GM19395 (cell line): ENCODE data around the gene MACROD2.
"Not testable (repeated sequence)": the region's sequence is repeated elsewhere in the genome, so short reads cannot be mapped to it uniquely, and the experiment has no call there.

Source experiments
- ATAC-seq: cut with Tn5 transposase; IDR thresholded peaks from one replicate; pipeline ENCODE4 v1.9.1; 2021; ENCODE audit warnings: mild to moderate bottlenecking, moderate library complexity; ENCODE audit not compliant: unreplicated experiment

Gene MACROD2

DNA sequence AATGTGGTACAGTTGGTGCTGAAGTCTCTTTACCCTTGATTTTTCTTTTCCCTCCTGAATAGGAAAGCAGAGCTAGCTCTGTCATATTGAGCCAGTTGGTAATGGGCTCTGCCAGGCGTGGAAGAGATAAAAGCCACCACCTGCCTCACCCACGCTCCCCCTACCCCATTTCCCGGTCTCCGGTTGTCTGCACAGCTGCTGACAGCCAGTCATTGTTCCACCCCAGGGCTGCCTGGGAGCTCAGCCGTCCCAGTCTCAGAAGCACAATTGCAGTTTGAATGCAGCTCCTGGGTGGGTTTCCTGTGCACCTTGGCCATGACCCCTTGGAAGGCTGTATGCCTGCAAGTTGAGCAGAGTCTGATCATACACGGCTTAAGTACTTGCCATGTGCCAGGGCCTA, 1017.2 kb downstream of the MACROD2 start:
- no peak for ATAC-seq

- ATAC-seq, result not testable (repeated sequence)
Observed at GRCh38 chr20:15016875-15017274, 1021.6 kb downstream of the MACROD2 start.

DNA sequence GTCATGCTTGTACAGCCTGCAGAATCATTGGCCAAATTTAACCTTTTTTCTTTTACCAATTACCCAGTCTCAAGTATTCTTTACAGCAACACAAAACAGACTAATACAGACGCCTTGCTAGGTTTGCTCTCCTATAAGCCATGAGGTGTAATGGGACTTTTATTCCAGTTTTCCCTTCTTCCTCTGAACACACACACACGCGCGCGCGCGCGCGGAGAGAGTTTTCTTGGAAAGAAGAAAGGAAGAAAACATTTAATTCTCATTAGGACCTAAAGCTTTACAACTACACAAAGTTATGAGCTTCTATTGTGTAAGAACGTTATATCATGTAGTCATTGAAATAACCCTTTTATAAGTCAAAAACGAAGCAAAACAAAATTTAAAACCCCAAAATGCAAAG, 1023.6 kb downstream of the MACROD2 start:
- no peak for ATAC-seq

GRCh38 chr20:15020845-15021244, 1025.5 kb downstream of the MACROD2 start:
- no peak for ATAC-seq

- ATAC-seq, result no peak
Observed at GRCh38 chr20:15022921-15023320, 1027.6 kb downstream of the MACROD2 start.

DNA sequence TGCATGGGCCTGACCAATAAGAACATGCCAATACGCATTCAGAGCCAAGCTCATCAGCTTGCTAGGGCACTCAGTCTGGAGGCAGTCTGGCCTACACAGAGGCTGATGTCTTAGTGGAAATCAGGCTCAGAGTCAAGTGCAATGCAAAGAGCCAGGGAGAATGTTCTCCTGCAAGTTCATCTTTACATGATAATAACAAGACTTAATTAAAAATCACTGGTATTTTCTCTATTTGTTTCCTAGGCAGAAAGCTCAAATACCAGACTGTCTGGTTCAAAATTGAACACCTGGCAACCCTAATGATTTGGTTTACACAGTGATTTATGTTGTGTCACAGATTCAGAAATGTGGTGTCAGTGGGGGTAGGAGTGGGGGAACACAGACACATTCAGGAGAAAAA, 1031.4 kb downstream of the MACROD2 start:
- no peak for ATAC-seq

- no peak for ATAC-seq
Observed at GRCh38 chr20:15030826-15031225, 1035.5 kb downstream of the MACROD2 start.

DNA sequence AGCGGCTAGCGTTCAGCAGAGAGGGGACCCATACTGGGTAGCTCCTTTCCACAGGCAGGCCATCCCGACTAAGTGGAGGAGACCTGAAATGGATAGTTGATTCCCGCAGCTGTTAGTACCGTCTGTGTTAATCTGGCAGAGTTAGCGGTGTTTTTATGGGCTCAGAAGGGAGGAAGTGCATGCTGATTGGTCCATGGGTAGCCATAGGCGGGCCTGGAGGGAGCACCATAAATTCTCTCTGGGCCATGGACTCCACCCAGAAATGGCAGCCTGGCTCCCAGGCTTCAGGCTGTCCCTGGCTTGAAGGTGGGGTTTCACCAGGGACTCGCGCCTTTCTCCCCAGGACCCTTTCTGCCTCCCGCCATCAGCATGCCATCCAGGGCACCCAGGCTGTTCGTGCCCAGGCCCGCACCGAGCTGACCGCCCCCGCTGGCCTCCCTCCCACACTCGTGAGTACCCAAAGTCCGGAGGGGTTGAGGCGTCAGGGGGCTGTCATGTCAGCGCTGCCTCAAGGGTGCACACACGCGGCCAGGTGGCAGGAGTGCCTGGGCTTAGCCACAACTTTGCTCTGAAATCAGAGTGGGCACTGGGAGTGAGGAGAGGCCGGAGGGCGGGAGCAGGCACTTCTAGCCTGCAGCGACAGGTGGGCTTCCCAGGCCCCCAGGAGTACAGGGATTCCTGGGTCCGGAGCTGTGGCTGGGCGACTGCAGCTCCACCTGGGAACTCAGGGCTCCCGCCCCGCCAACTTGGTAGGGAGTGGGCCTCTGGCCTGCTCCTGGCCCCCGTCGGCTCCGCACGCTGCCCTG, 1036.4 kb downstream of the MACROD2 start:
- ATAC-seq, result no peak

DNA sequence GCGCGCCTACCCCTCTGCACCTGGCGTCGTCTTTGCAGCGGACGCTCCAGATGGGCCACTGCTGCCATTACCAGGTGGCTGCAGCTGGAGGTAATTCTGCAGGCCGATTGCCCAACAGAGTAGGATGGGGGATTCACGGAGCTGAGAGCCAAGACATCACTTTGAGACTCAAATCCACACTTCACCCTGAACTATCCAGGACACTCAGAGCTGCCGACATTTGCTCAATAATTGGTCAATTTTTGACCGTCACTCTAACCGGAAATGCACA, 1037.0 kb downstream of the MACROD2 start:
- no peak for ATAC-seq

DNA sequence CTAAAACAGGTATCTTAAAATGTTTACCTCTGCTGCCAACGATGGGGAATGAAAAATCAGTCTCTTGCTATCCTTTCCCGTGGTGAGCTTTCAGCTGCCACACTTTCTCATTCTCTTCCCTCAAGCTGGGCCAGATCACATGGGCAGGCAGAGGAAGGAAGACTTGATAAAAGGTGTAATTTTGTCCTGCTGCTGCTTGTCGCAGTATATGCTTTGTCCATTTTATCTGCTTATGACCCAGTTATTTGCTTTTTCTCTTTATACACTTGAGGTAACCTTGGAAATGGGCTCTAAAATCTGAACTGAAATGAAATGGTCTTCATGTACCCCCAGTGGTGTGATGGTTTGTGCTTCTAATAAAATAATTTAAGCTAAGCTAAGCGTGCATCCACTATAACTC, 1038.0 kb downstream of the MACROD2 start:
- no peak for ATAC-seq

DNA sequence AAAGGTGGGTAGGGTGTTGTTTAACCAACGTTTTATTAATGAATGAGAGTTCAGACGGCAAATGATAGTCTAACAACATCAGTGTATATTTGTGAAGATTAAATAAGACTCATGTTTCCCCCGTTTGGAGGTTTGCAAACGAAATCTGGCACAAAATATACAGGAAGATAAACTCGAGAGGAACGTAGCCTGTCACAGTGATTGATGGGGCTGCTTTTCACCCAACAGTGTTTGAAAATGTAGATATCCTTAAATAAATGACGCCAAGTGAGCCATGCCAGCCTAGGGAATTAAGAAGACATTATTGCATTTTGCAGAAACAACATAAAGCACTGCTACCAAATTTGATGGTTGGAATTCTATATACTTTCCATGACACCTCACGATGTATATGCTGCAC, 1038.6 kb downstream of the MACROD2 start:
- ATAC-seq, result no peak

DNA sequence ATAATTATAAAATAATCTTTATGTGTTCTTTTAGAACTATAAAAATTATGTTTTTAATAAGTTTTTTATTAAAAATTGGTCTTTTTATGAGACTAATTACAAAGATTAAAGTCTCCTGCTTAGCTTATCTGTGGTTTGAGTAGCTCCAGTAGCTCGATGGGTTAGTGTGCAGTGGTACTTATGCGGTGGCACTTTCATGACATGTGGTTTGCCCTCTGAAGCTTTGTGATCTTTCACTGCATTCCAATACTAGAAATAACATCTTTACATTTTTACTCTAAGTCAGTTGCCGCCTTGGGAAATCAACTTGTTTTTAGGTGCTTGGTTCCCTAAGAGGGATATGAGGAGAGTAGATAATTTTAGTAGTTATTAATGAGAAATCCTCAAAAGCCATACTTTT, 1041.6 kb downstream of the MACROD2 start:
- ATAC-seq, result no peak

DNA sequence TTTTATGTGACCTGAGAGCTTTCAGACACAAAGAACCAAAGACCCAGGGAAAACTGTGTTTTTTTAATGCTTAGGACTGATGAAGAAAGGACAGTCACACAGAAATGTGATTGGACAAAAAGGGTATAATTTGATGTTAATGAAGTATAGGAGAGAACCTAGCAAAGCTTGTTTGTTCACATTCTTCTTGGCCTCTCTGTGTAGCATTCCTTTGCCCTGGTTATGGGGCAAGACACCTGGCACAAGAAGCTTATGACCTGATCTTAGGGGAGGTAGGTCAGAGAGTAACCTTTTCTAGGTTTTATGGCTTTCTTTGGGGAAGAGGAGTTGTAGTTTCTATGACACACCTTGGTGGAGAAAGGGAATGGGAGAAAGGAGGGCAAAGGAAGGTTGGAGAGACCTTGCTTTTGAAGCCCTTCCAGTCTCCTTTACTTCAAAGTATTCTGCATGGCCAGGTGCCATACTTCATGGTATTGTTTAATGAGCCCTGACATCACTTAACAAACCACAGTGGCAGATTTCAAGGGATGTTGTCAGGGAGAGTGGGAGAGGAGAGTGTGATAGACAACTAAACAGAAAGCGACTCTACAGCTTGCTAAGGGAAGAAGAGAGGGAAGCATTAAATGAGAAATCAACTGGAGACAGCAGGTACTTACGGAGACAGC, 1043.9 kb downstream of the MACROD2 start:
- ATAC-seq, result no peak

- no peak for ATAC-seq
Observed at GRCh38 chr20:15042723-15043122, 1047.4 kb downstream of the MACROD2 start.

GRCh38 chr20:15045246-15045645, 1049.9 kb downstream of the MACROD2 start:
- ATAC-seq, result no peak

GRCh38 chr20:15047042-15047441, 1051.7 kb downstream of the MACROD2 start:
- ATAC-seq, result no peak

DNA sequence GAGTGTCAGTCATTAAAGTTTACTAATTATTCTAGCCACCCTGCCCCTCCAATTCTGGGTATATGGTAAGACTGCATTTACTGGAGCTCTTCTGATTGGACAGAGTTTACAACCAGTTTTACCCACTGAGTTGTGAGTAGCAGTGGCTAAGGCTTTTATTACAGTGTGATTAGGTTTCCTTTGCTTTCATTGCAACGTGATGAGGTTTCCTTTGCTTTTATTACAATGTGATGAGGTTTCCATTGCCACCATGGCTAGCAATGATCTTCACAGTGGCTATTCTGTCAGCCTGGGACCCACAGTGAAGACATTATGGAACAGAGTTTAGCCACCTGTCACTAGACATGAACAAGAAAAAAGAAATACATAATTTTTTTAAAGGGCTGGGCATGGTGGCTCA, 1052.3 kb downstream of the MACROD2 start:
- no peak for ATAC-seq

GRCh38 chr20:15056246-15056645, 1060.9 kb downstream of the MACROD2 start:
- ATAC-seq, result no peak

- no peak for ATAC-seq
Observed at GRCh38 chr20:15058841-15059240, 1063.5 kb downstream of the MACROD2 start.

- ATAC-seq, result no peak
Observed at GRCh38 chr20:15059438-15059837, 1064.1 kb downstream of the MACROD2 start.

GRCh38 chr20:15060265-15061060, 1065.1 kb downstream of the MACROD2 start:
- ATAC-seq, result no peak

DNA sequence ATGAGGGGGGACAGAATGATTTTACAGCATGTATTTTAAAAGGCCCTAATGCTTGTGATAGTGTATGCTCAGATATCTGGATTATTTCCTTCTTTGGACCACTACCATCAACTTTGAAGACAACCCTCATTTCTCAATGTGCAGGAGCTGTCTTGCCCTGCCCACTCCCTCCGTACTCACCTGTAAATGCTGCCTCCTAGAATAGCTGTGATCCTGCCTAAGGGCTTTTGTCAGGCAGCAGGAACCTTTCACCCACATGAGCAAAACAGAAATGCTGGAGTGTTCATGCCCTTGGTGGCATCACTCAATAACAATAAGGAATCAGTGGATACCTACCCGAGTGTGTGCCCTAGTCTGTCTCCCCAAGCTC, 1065.7 kb downstream of the MACROD2 start:
- ATAC-seq, result no peak
